GM18861 (cell line): ENCODE measurements around the gene PFKFB1.

Experiments
- ATAC-seq: cut with Tn5 transposase; IDR thresholded peaks from one replicate; pipeline ENCODE4 v1.9.1; 2021; ENCODE audit not compliant: unreplicated experiment

Gene PFKFB1

GRCh38 chrX:54994099-54994498 lies at the start of gene PFKFB1:
Gene PFKFB1, minus strand, starts transcription at chrX:54994188. Its CDS starts 181 bp downstream, at chrX:54994007.
- no peak for ATAC-seq

- ATAC-seq, result no peak
Measured at GRCh38 chrX:55041514-55041913, 47.5 kb upstream of the PFKFB1 start.

GRCh38 chrX:55039471-55039870 lies 45.5 kb upstream of the PFKFB1 start:
- ATAC-seq, result no peak

GRCh38 chrX:55033429-55033828 lies 39.4 kb upstream of the PFKFB1 start:
- ATAC-seq, result no peak

- no peak for ATAC-seq
Measured at GRCh38 chrX:55030271-55031205, 36.5 kb upstream of the PFKFB1 start, which contains the start of gene ALAS2. Gene ALAS2, minus strand, starts transcription at chrX:55030977. Its CDS starts 4,977 bp downstream, at chrX:55026000.

- ATAC-seq, result no peak
Measured at GRCh38 chrX:55029291-55029690, 35.3 kb upstream of the PFKFB1 start.

- no peak for ATAC-seq
Measured at GRCh38 chrX:55028611-55029010, 34.6 kb upstream of the PFKFB1 start.

GRCh38 chrX:55028040-55028439 lies 34.1 kb upstream of the PFKFB1 start:
- ATAC-seq, result no peak

- no peak for ATAC-seq
Measured at GRCh38 chrX:55026840-55027239, 32.9 kb upstream of the PFKFB1 start.

GRCh38 chrX:55026143-55026542 lies 32.2 kb upstream of the PFKFB1 start:
- ATAC-seq, result no peak

- ATAC-seq, result no peak
Measured at GRCh38 chrX:55014897-55015299, 20.9 kb upstream of the PFKFB1 start.

- ATAC-seq, result no peak
Measured at GRCh38 chrX:55011294-55011693, 17.3 kb upstream of the PFKFB1 start.

GRCh38 chrX:55008571-55009358 lies 14.8 kb upstream of the PFKFB1 start:
- no peak for ATAC-seq

GRCh38 chrX:55007656-55008055 lies 13.7 kb upstream of the PFKFB1 start:
- ATAC-seq, result no peak

- no peak for ATAC-seq
Measured at GRCh38 chrX:55006827-55007621, 13.0 kb upstream of the PFKFB1 start.

GRCh38 chrX:55005256-55005655 lies 11.3 kb upstream of the PFKFB1 start:
- no peak for ATAC-seq

GRCh38 chrX:55004231-55004630 lies 10.2 kb upstream of the PFKFB1 start:
- ATAC-seq, result no peak

GRCh38 chrX:54999717-55000598 lies 6.0 kb upstream of the PFKFB1 start, which contains the start of gene APEX2:
Gene APEX2, plus strand, starts transcription at chrX:55000363. Its CDS starts 60 bp downstream, at chrX:55000423.
- ATAC-seq, result peak; percentile 92

GRCh38 chrX:54995621-54996020 lies 1.6 kb upstream of the PFKFB1 start:
- no peak for ATAC-seq
